ENCODE results near the gene PLK2. TPM values are rescaled to one million over a fixed set of nuclear protein-coding genes. Genes with fewer than 3 reads are reported as not detected.
A peak's percentile ranks its signal among the peaks of the same experiment; 100 is the strongest.

Gene PLK2
- total RNA-seq, 4 donors from 2014 or later, result 156 to 567 (median 328) TPM

DNA sequence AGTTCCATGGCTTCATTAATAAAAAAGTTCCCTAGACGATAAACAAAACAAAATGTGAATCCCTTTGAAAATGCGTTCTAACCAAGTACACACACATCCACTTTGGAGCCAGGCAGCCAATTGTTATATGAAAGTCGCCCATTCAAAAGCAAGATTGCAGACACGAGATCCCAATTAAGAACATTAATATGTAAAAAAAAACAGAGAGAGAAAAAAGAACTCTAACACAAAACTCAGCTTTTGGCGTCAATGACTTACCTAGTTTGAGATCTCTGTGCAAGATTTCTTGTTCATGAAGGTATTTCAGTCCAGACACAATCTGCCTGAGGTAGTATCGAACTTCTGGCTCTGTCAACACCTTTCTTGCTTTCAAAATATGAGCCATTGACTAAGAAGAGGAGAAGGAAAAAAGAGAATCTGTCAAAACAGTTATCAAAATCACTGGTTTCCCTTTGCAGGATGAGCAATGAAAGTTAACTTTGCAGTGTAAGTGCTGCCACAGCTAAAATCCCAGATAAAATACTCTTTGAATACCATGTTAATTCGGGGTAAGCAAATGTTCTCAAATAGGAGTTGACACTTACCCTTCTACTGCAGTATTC is 1.6 kb downstream of the PLK2 start:
- peaks cover 54% of the 10 kb centered on the region for H3K4me1 ChIP-seq
- H3K9me3 ChIP-seq, result no peaks in the 10 kb centered on the region
- no peak for DNase-seq (ENCODE audit: low spot score in 2 of 2)
- H3K27me3 ChIP-seq, result no peaks in the 10 kb centered on the region
- H3K27ac ChIP-seq, result peak overlapping the region; percentile 92
- TF ChIP-seq POLR2A (IDR thresholded peaks at IDR 0.05) (no peak), POLR2AphosphoS5 (IDR thresholded peaks at IDR 0.05) (no peak), EP300 (IDR thresholded peaks at IDR 0.05) (no peak)
- TF ChIP-seq, protein P1, sequence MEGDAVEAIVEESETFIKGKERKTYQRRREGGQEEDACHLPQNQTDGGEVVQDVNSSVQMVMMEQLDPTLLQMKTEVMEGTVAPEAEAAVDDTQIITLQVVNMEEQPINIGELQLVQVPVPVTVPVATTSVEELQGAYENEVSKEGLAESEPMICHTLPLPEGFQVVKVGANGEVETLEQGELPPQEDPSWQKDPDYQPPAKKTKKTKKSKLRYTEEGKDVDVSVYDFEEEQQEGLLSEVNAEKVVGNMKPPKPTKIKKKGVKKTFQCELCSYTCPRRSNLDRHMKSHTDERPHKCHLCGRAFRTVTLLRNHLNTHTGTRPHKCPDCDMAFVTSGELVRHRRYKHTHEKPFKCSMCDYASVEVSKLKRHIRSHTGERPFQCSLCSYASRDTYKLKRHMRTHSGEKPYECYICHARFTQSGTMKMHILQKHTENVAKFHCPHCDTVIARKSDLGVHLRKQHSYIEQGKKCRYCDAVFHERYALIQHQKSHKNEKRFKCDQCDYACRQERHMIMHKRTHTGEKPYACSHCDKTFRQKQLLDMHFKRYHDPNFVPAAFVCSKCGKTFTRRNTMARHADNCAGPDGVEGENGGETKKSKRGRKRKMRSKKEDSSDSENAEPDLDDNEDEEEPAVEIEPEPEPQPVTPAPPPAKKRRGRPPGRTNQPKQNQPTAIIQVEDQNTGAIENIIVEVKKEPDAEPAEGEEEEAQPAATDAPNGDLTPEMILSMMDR (IDR thresholded peaks at IDR 0.05), result no peak
- peak overlapping the region; percentile 75 for H3K4me3 ChIP-seq
- H3K36me3 ChIP-seq, result peaks cover 26% of the 10 kb centered on the region
- WGBS, result 25% methylated on average over 7 of the region's 7 CpGs

DNA sequence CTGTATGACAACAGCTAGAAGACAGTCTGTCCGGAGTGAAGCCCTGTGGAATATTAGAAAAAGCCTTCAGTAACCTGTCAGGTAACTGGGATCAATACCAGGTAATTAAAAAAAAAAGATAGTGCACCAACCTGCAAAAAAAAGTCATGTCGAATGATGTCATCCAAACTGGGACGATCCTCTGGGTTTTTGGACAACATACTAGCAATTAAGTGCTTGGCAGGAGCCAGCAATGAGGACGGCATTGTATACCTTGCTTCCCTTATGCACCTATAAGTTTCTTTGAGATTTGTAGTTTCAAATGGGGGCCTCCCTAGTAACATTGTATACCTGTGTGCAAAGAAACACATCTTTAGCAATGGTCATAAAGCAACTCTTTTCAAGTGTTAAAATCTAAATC is 2.8 kb downstream of the PLK2 start:
- peaks cover 56% of the 10 kb centered on the region for H3K4me1 ChIP-seq
- WGBS, result 39% methylated on average over 4 of the region's 4 CpGs

DNA sequence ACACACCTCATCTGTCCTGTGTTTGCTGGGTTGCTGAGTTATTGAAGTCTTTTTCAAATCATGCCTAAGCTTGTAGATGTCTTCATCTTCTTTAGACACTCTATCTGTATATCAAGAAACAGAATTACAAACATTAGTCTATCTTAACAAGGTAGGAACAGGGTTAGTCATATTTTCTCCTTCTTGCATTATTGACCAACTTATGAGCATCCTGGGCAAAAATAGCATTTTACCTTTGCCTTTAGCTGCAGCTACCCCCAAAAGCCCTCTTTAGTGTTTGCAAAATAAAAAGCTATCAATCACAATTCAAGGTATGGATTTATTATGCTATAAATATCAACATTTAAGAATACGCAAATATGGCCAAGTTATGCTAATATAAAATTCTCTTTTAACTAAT is 3.4 kb downstream of the PLK2 start:
- Histone ChIP-seq H3K27ac (no peak overlapping the region), H3K9me3 (no peaks in the 10 kb centered on the region), H3K4me1 (peaks cover 54% of the 10 kb centered on the region), H3K4me3 (peak overlapping the region; percentile 75), H3K27me3 (no peaks in the 10 kb centered on the region), H3K36me3 (peaks cover 26% of the 10 kb centered on the region)
- TF ChIP-seq, protein P1 (IDR thresholded peaks at IDR 0.05), result no peak
- no peak for DNase-seq (ENCODE audit: low spot score in 2 of 2)
- 76% methylated on average over 1 of the region's 1 CpG for WGBS

More for the DNA sequence above, 2.8 kb downstream of the PLK2 start:
- no peaks in the 10 kb centered on the region for H3K9me3 ChIP-seq
- DNase-seq (ENCODE audit: low spot score in 2 of 2), result no peak
- H3K27ac ChIP-seq, result peak overlapping the region; percentile 12
- H3K36me3 ChIP-seq, result peaks cover 26% of the 10 kb centered on the region
- H3K4me3 ChIP-seq, result peak overlapping the region; percentile 75
- H3K27me3 ChIP-seq, result no peaks in the 10 kb centered on the region
- TF ChIP-seq POLR2A (IDR thresholded peaks at IDR 0.05), result no peak
- TF ChIP-seq POLR2AphosphoS5 (IDR thresholded peaks at IDR 0.05), result no peak
- no peak for TF ChIP-seq EP300 (IDR thresholded peaks at IDR 0.05)
- TF ChIP-seq, protein P1 (IDR thresholded peaks at IDR 0.05), result no peak

DNA sequence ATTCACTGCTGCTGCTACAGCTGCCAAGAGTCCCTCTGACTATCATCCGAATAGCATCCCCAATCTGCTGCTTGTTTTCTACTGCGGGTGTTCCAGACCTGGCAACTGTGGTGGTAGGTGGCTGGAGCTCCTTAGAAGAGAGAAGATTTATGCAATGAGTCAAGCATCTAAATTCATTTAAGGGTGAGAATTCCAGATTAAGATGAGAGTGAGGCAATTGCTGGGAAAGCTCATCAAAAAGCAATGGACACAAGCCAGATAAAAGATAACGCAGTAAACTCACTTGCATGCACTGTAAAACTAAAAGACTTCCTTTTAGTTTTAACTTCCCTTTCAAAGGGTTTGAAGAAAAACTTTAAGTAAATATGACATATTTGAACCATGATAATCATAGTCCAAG is 3.9 kb downstream of the PLK2 start:
- WGBS, result 48% methylated on average over 3 of the region's 3 CpGs
- Histone ChIP-seq H3K4me1 (peaks cover 54% of the 10 kb centered on the region), H3K36me3 (peaks cover 26% of the 10 kb centered on the region), H3K27me3 (no peaks in the 10 kb centered on the region), H3K27ac (no peak overlapping the region), H3K9me3 (no peaks in the 10 kb centered on the region), H3K4me3 (peak overlapping the region; percentile 75)
- TF ChIP-seq EP300 (IDR thresholded peaks at IDR 0.05) (no peak), POLR2A (IDR thresholded peaks at IDR 0.05) (no peak), POLR2AphosphoS5 (IDR thresholded peaks at IDR 0.05) (no peak)
- TF ChIP-seq, protein P1 (IDR thresholded peaks at IDR 0.05), result no peak
- no peak for DNase-seq (ENCODE audit: low spot score in 2 of 2)

DNA sequence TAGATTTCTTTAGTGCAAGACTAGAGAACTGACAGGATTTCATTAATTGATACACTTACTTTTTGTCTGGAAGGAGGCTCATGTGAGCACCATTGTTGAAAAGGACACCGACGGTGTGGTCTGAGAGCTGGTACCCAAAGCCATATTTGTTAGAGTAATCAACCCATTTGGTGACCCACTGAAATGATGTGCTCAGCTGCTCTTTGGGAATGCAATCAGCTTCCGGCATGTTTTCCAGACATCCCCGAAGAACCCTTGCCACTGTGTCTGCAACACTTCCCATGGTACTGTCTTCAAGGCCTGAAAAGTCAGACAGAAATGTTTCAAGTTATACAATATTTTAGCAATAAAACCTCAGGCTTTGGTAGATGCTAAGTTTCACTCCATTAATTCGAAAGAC is 4.4 kb downstream of the PLK2 start:
- Histone ChIP-seq H3K36me3 (peaks cover 26% of the 10 kb centered on the region), H3K4me1 (peaks cover 54% of the 10 kb centered on the region), H3K9me3 (no peaks in the 10 kb centered on the region), H3K27me3 (no peaks in the 10 kb centered on the region), H3K4me3 (peak overlapping the region; percentile 75), H3K27ac (no peak overlapping the region)
- TF ChIP-seq, protein P1 (IDR thresholded peaks at IDR 0.05), result no peak
- TF ChIP-seq EP300 (IDR thresholded peaks at IDR 0.05) (no peak), POLR2AphosphoS5 (IDR thresholded peaks at IDR 0.05) (no peak), POLR2A (IDR thresholded peaks at IDR 0.05) (no peak)
- DNase-seq (ENCODE audit: low spot score in 2 of 2), result no peak
- 69% methylated on average over 5 of the region's 5 CpGs for WGBS

Data from suprapubic skin (tissue), 4 donors.